GM23248 (cell line): Measurements from ENCODE around the gene CDC14B.

Experiments
- EZH2 ChIP-seq: fragments of 200-600 bp; sonication (generic); IDR thresholded peaks from 2 replicates; pipeline ENCODE4 v1.6.1; 2018; ENCODE audit warnings: antibody characterized with exemption, mild to moderate bottlenecking; ENCODE audit not compliant: insufficient read depth, poor library complexity, severe bottlenecking
- EZH2phosphoT487 ChIP-seq: fragments of 200-600 bp; sonication (generic); IDR thresholded peaks from 2 replicates; pipeline ENCODE4 v1.6.1; 2018; ENCODE audit warnings: antibody characterized with exemption, moderate library complexity, mild to moderate bottlenecking, low read depth; ENCODE audit not compliant: insufficient read depth

DNA sequence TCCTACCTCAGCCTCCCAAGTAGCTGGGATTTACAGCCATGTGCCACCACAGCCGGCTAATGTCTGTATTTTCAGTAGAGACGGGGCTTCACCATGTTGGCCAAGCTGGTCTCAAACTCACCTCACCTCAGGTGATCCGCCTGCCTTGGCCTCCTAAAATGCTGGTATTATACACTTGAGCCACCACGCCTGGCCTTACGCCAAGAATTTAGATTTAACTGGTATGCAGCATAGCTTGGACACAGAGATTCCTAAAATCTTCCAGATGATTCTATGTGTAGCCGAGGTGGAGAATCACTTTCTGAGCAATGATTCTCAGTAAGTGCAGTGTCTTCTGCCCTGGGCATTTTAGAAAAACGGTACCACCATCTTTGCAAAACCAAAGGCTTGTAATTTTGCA lies 95.6 kb downstream of the CDC14B start:
- TF ChIP-seq EZH2phosphoT487 (no peak), EZH2 (no peak)
